ENCODE results near the gene IQGAP2. TPM values are rescaled to one million over a fixed set of nuclear protein-coding genes. Genes with fewer than 3 reads are reported as not detected.

The IQGAP2 gene
- total and polyA plus RNA-seq, 5 donors from 2014 or later, result 53.9 to 214 (median 61.4) TPM

GRCh38 chr5:76385540-76385939 is 17.5 kb upstream of the IQGAP2 start:
- Mint-ChIP-seq H3K9me3 (peaks cover 0 to 1% (median 0%) of the 10 kb centered on the region in 7 donors), H3K4me3 (no peak overlapping the region), H3K36me3 (no peaks in the 10 kb centered on the region), H3K27me3 (no peaks in the 10 kb centered on the region), H3K4me1 (peaks cover 19 to 79% (median 52%) of the 10 kb centered on the region in 4 donors), H3K27ac (peak overlapping the region in 1 of 3 donors; percentile 16)
- no peak for DNase-seq
- Histone ChIP-seq H3K36me3 (ENCODE audit: control insufficient read depth, insufficient read depth, low read length) (no peaks in the 10 kb centered on the region), H3K27ac (ENCODE audit: insufficient read depth, low read length, poor library complexity, severe bottlenecking) (no peak overlapping the region), H3K9me3 (ENCODE audit: control insufficient read depth in 2 of 2, low read length in 2 of 2) (no peaks in the 10 kb centered on the region), H3K27me3 (ENCODE audit: control insufficient read depth, insufficient read depth, low read length) (no peaks in the 10 kb centered on the region), H3K4me1 (ENCODE audit: control insufficient read depth, insufficient read depth, low read length, poor library complexity, severe bottlenecking) (peaks cover 52% of the 10 kb centered on the region), H3K4me3 (ENCODE audit: low read depth, low read length) (no peak overlapping the region)
- no peak for ATAC-seq (ENCODE audit: low read depth in 2 of 2)

DNA sequence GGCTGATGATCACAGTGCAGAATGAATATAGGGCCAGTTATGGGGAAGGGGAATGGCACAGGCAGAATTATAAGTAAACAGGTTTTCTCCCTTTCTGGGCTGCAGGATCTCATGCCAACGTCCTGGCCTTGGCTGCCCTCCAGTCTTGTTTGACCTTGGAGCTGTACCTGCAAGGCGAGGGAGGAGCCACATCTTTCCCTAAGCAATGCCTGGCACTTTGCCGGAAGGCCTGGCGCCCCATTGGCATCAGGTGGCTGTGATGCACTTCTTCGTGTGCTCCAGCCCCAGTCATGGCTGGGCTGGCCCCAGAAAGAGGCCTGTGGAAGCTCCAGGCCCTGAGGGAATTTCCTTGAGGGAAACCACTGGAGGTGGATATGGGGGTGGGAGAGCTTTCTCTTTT is 16.7 kb upstream of the IQGAP2 start:
- Mint-ChIP-seq H3K27me3 (no peaks in the 10 kb centered on the region), H3K9me3 (peaks cover 0 to 1% (median 0%) of the 10 kb centered on the region in 7 donors), H3K4me1 (peaks cover 26 to 82% (median 55%) of the 10 kb centered on the region in 4 donors), H3K27ac (peak overlapping the region in 2 of 3 donors; percentile 75 to 78), H3K36me3 (no peaks in the 10 kb centered on the region), H3K4me3 (peak overlapping the region in 1 of 4 donors; percentile 7)
- H3K36me3 ChIP-seq (ENCODE audit: control insufficient read depth, insufficient read depth, low read length), result no peaks in the 10 kb centered on the region
- H3K4me1 ChIP-seq (ENCODE audit: control insufficient read depth, insufficient read depth, low read length, poor library complexity, severe bottlenecking), result peaks cover 55% of the 10 kb centered on the region
- no peak for DNase-seq
- H3K4me3 ChIP-seq (ENCODE audit: low read depth, low read length), result no peak overlapping the region
- H3K27me3 ChIP-seq (ENCODE audit: control insufficient read depth, insufficient read depth, low read length), result no peaks in the 10 kb centered on the region
- no peak overlapping the region for H3K27ac ChIP-seq (ENCODE audit: insufficient read depth, low read length, poor library complexity, severe bottlenecking)
- H3K9me3 ChIP-seq (ENCODE audit: control insufficient read depth in 2 of 2, low read length in 2 of 2), result no peaks in the 10 kb centered on the region
- no peak for ATAC-seq (ENCODE audit: low read depth in 2 of 2)

DNA sequence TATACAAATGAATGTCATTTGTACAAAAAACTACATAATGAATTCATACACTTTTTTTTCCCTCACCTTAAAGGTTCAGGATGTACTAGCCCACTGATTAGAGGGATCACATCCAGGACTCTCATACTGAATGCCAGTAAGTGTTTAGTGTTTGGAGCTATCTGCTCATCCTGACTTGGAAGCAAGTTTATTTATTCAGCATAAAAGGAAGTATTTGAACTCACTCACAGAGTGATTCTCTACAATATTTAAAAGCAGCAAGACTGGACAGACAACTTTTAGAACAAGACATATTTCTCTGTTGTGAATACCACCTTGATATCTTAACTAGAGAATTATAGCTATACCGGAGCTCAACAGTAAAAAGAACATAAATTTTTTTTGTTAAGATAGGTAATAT is 14.8 kb upstream of the IQGAP2 start:
- Histone ChIP-seq H3K36me3 (ENCODE audit: control insufficient read depth, insufficient read depth, low read length) (no peaks in the 10 kb centered on the region), H3K4me1 (ENCODE audit: control insufficient read depth, insufficient read depth, low read length, poor library complexity, severe bottlenecking) (peaks cover 58% of the 10 kb centered on the region), H3K4me3 (ENCODE audit: low read depth, low read length) (no peak overlapping the region), H3K27ac (ENCODE audit: insufficient read depth, low read length, poor library complexity, severe bottlenecking) (no peak overlapping the region), H3K9me3 (ENCODE audit: control insufficient read depth in 2 of 2, low read length in 2 of 2) (no peaks in the 10 kb centered on the region), H3K27me3 (ENCODE audit: control insufficient read depth, insufficient read depth, low read length) (no peaks in the 10 kb centered on the region)
- Mint-ChIP-seq H3K4me3 (no peak overlapping the region), H3K9me3 (peaks cover 0 to 1% (median 0%) of the 10 kb centered on the region in 7 donors), H3K27ac (no peak overlapping the region), H3K36me3 (no peaks in the 10 kb centered on the region), H3K4me1 (peaks cover 36 to 85% (median 58%) of the 10 kb centered on the region in 4 donors), H3K27me3 (no peaks in the 10 kb centered on the region)
- no peak for ATAC-seq (ENCODE audit: low read depth in 2 of 2)
- no peak for DNase-seq

DNA sequence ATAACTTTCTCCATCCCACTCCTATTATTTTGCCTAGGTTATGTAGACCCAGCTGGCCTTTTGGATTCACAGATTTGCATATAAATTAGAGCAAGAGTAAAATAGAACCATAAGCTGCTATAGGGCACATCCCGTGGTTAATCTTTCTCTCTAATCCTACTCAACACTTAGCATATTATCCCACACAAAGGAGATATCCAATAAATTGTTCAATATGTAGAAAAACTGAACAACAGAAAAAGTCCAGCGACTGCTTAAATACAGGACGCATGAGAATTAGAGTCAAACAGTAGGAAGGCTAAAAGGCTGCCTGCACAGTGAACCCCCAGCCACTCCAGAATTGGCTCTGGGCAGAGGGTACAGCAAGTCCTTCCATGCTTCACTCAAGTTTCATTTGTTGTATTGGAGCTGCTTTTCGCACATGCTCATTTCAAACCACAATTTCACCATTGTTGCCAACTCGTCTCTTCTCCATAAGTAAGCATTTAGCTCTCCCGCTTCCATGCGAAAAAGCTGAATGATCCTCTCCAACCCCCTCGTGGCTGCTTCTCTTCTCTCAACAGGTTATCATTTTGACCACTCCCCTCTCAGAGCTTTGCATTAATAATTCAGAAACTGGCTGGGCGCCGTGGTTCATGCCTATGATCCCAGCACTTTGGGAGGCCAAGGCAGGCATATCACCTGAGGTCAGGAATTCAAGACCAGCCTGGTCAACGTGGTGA is 14.1 kb upstream of the IQGAP2 start:
- H3K36me3 ChIP-seq (ENCODE audit: control insufficient read depth, insufficient read depth, low read length), result no peaks in the 10 kb centered on the region
- Mint-ChIP-seq H3K4me3 (peak overlapping the region in 1 of 4 donors; percentile 4), H3K36me3 (no peaks in the 10 kb centered on the region), H3K4me1 (peaks cover 36 to 86% (median 58%) of the 10 kb centered on the region in 4 donors), H3K27ac (peak overlapping the region; percentile 55 to 88 (median 73)), H3K27me3 (no peaks in the 10 kb centered on the region), H3K9me3 (peaks cover 0 to 1% (median 0%) of the 10 kb centered on the region in 7 donors)
- no peak overlapping the region for H3K27ac ChIP-seq (ENCODE audit: insufficient read depth, low read length, poor library complexity, severe bottlenecking)
- DNase-seq, result no peak
- ATAC-seq (ENCODE audit: low read depth in 2 of 2), result no peak
- H3K9me3 ChIP-seq (ENCODE audit: control insufficient read depth in 2 of 2, low read length in 2 of 2), result no peaks in the 10 kb centered on the region
- H3K4me1 ChIP-seq (ENCODE audit: control insufficient read depth, insufficient read depth, low read length, poor library complexity, severe bottlenecking), result peaks cover 58% of the 10 kb centered on the region
- no peaks in the 10 kb centered on the region for H3K27me3 ChIP-seq (ENCODE audit: control insufficient read depth, insufficient read depth, low read length)
- no peak overlapping the region for H3K4me3 ChIP-seq (ENCODE audit: low read depth, low read length)

DNA sequence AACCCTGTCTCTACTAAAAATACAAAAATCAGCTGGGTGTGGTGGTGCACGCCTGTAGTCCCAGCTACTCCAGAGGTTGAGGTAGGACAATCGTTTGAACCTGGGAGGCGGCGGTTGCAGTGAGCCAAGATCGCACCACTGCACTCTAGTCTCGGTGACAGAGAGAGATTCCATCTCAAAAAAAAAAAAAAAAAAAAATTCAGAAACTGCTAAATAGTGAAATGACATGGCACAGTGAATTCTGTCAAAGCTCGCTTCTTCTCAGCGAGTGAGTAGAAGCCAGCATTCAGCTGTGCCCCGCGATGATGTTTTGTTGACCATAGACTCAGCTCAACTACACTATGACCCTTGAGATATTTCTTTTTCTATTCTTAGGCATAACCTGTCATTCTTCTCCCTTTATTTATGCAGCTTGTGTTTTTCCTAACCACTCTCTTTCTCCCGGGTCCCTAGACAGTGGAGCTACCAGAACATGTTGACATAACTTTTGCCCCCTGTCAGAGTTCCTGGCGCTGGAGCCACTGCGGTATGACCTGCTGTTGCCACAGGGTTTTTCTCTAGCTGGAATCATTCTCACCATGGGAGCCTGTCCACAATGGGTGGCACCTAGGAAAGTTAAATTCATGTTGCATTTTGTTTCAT is 13.5 kb upstream of the IQGAP2 start:
- no peaks in the 10 kb centered on the region for H3K27me3 Mint-ChIP-seq
- peaks cover 0 to 1% (median 0%) of the 10 kb centered on the region in 7 donors for H3K9me3 Mint-ChIP-seq
- no peaks in the 10 kb centered on the region for H3K36me3 Mint-ChIP-seq
- Histone ChIP-seq H3K27me3 (ENCODE audit: control insufficient read depth, insufficient read depth, low read length) (no peaks in the 10 kb centered on the region), H3K36me3 (ENCODE audit: control insufficient read depth, insufficient read depth, low read length) (no peaks in the 10 kb centered on the region), H3K4me1 (ENCODE audit: control insufficient read depth, insufficient read depth, low read length, poor library complexity, severe bottlenecking) (peaks cover 57% of the 10 kb centered on the region), H3K27ac (ENCODE audit: insufficient read depth, low read length, poor library complexity, severe bottlenecking) (no peak overlapping the region), H3K9me3 (ENCODE audit: control insufficient read depth in 2 of 2, low read length in 2 of 2) (no peaks in the 10 kb centered on the region), H3K4me3 (ENCODE audit: low read depth, low read length) (no peak overlapping the region)
- H3K4me3 Mint-ChIP-seq, result peak overlapping the region in 1 of 4 donors; percentile 64
- ATAC-seq (ENCODE audit: low read depth in 2 of 2) (no peak), DNase-seq (no peak)
- H3K27ac Mint-ChIP-seq, result peak overlapping the region; percentile 81 to 93 (median 88)
- peaks cover 40 to 86% (median 63%) of the 10 kb centered on the region in 4 donors for H3K4me1 Mint-ChIP-seq

- H3K27me3 Mint-ChIP-seq, result no peaks in the 10 kb centered on the region
These were observed 12.1 kb upstream of the IQGAP2 start for GRCh38 chr5:76391014-76391413.

DNA sequence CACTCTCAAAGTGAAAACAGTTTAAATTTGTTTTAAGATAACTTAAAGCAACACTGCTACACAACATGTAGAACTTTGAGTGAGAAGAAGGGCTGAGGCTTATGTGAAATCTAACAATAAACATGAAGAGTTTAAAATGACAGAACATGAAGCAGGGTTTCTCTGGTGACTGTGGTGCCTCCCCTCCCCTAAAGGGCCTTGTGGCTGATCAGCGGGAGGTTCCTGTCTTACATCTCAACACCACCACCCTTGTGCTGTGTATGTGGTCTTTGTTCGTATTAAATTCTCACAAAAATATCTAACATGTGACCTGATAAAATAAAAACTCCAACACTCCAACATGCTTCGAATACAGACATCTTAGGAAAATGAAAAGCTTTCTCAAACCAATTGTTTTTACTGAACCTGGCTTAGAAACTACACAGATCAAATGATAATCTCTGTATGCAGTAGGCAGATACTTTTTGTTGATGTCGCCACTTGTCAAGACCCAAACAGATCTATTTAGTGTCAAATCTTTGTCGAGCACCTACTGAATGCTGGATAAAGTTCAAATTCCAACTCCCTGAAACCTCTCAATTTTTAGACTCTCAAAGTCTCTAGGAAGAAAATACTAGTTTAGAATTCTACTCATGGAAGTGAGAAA is 9.9 kb upstream of the IQGAP2 start:
- Histone ChIP-seq H3K4me1 (ENCODE audit: control insufficient read depth, insufficient read depth, low read length, poor library complexity, severe bottlenecking) (peaks cover 56% of the 10 kb centered on the region), H3K36me3 (ENCODE audit: control insufficient read depth, insufficient read depth, low read length) (no peaks in the 10 kb centered on the region), H3K9me3 (ENCODE audit: control insufficient read depth in 2 of 2, low read length in 2 of 2) (no peaks in the 10 kb centered on the region), H3K4me3 (ENCODE audit: low read depth, low read length) (peak overlapping the region; percentile 38), H3K27ac (ENCODE audit: insufficient read depth, low read length, poor library complexity, severe bottlenecking) (peak overlapping the region; percentile 64), H3K27me3 (ENCODE audit: control insufficient read depth, insufficient read depth, low read length) (no peaks in the 10 kb centered on the region)
- Mint-ChIP-seq H3K36me3 (no peaks in the 10 kb centered on the region), H3K27ac (peak overlapping the region; percentile 92 to 98 (median 93)), H3K4me3 (peak overlapping the region; percentile 64 to 80 (median 66)), H3K27me3 (no peaks in the 10 kb centered on the region), H3K4me1 (peaks cover 41 to 73% (median 49%) of the 10 kb centered on the region in 4 donors), H3K9me3 (peaks cover 0 to 1% (median 0%) of the 10 kb centered on the region in 7 donors)
- DNase-seq (peak in 2 of 3 donors; percentile 50 to 72), ATAC-seq (ENCODE audit: low read depth in 2 of 2) (peak; percentile 82 to 84)

More at GRCh38 chr5:76391014-76391413, 12.1 kb upstream of the IQGAP2 start:
- peaks cover 0 to 1% (median 0%) of the 10 kb centered on the region in 7 donors for H3K9me3 Mint-ChIP-seq
- H3K36me3 Mint-ChIP-seq, result no peaks in the 10 kb centered on the region
- peak overlapping the region; percentile 65 to 90 (median 72) for H3K4me3 Mint-ChIP-seq
- H3K4me1 ChIP-seq (ENCODE audit: control insufficient read depth, insufficient read depth, low read length, poor library complexity, severe bottlenecking), result peaks cover 56% of the 10 kb centered on the region
- peaks cover 43 to 86% (median 56%) of the 10 kb centered on the region in 4 donors for H3K4me1 Mint-ChIP-seq
- H3K27ac Mint-ChIP-seq, result peak overlapping the region; percentile 81 to 98 (median 93)
- H3K27me3 ChIP-seq (ENCODE audit: control insufficient read depth, insufficient read depth, low read length), result no peaks in the 10 kb centered on the region
- no peaks in the 10 kb centered on the region for H3K9me3 ChIP-seq (ENCODE audit: control insufficient read depth in 2 of 2, low read length in 2 of 2)
- DNase-seq, result peak in 2 of 3 donors; percentile 44 to 68
- peak; percentile 48 to 66 for ATAC-seq (ENCODE audit: low read depth in 2 of 2)
- peak overlapping the region; percentile 73 for H3K4me3 ChIP-seq (ENCODE audit: low read depth, low read length)
- no peaks in the 10 kb centered on the region for H3K36me3 ChIP-seq (ENCODE audit: control insufficient read depth, insufficient read depth, low read length)
- H3K27ac ChIP-seq (ENCODE audit: insufficient read depth, low read length, poor library complexity, severe bottlenecking), result peak overlapping the region; percentile 48
